Stomach (tissue), 4 donors: ENCODE measurements around the gene BAHD1.

Experiments used
- CTCF ChIP-seq, 7 experiments: fragments of 450-650 bp in 4 of 7; fragments of 200-600 bp in 3 of 7; sonication (generic) in 3 of 7; IDR thresholded peaks; one replicate each; pipeline ENCODE4 v1.5.1; 2016 to 2019; ENCODE audit warnings: antibody characterized with exemption in 7 of 7, control low read depth in 2 of 7, mild to moderate bottlenecking in 1 of 7
- EP300 ChIP-seq: sonication (generic); formaldehyde crosslinking; IDR thresholded peaks from one replicate; pipeline ENCODE4 v1.6.1; 2017; ENCODE audit warnings: antibody characterized with exemption
- POLR2A ChIP-seq, 4 donors: fragments of 450-650 bp; IDR thresholded peaks; one replicate each; pipeline ENCODE4 v1.6.1; 2016; ENCODE audit warnings: antibody characterized with exemption in 4 of 4, control low read depth in 2 of 4, mild to moderate bottlenecking in 1 of 4, moderate library complexity in 1 of 4
- POLR2AphosphoS5 ChIP-seq, 3 donors: sonication (generic); formaldehyde crosslinking; IDR thresholded peaks; one replicate each; pipeline ENCODE4 v1.6.1; 2016; ENCODE audit warnings: antibody characterized with exemption in 3 of 3

GRCh38 chr15:40495516-40495915 is 54.8 kb downstream of the BAHD1 start:
- no peak for TF ChIP-seq CTCF (IDR thresholded peaks at IDR 0.05)
- no peak for TF ChIP-seq POLR2A (IDR thresholded peaks at IDR 0.05)
- TF ChIP-seq EP300, result no peak
- no peak for TF ChIP-seq POLR2AphosphoS5 (IDR thresholded peaks at IDR 0.05)
